ENCODE data around the gene RSPO4. TPM values are rescaled to one million over a fixed set of nuclear protein-coding genes. Genes with fewer than 3 reads are reported as not detected.

The RSPO4 gene
- total RNA-seq, 4 donors from 2014 or later, result 0.30 to 0.66 (median 0.59) TPM; not detected in 1

DNA sequence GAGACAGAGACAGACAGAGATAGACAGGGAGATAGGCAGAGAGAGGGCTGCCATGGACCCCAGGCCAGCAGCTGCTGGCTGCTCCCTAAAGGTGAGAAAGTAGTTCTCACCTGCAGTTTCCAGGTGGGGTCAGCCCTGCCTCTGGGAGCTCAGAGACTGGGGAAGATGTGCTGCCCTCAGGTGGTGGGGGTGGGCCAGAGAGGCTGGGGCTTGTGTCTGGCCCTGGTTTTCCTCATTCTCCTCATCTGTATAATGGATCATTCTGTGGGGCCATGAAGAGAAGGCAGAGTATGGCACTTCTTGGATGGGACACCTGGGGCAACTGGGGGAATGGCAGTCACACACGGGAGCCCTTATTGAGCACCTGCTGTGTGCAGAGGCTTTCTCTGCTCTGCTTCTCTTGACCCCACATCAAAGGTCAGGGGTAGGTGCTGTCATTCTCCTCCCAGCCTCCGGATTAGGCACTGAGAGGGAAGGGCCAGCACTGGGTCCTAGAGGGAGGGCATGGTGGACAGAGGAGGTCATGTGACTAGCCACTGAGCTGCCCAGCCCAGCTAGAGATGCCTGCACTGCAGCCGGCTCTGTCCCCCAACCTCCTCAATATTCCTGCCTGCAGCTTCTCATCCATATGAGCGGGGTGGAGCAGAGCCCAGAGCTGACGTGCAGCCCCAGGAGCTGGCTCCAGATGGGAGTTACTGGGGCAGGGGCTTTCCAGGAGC is 90.1 kb downstream of the RSPO4 start:
- H3K4me1 ChIP-seq, result peaks cover 0 to 50% (median 10%) of the 10 kb centered on the region in 4 donors
- TF ChIP-seq POLR2A (IDR thresholded peaks at IDR 0.05) (no peak), EP300 (IDR thresholded peaks at IDR 0.05) (no peak)
- TF ChIP-seq, protein P1, sequence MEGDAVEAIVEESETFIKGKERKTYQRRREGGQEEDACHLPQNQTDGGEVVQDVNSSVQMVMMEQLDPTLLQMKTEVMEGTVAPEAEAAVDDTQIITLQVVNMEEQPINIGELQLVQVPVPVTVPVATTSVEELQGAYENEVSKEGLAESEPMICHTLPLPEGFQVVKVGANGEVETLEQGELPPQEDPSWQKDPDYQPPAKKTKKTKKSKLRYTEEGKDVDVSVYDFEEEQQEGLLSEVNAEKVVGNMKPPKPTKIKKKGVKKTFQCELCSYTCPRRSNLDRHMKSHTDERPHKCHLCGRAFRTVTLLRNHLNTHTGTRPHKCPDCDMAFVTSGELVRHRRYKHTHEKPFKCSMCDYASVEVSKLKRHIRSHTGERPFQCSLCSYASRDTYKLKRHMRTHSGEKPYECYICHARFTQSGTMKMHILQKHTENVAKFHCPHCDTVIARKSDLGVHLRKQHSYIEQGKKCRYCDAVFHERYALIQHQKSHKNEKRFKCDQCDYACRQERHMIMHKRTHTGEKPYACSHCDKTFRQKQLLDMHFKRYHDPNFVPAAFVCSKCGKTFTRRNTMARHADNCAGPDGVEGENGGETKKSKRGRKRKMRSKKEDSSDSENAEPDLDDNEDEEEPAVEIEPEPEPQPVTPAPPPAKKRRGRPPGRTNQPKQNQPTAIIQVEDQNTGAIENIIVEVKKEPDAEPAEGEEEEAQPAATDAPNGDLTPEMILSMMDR (IDR thresholded peaks at IDR 0.05), result no peak
- 50 to 58% methylated on average over 5 of the region's 5 CpGs for WGBS, 2 donors
- peak overlapping the region in 2 of 4 donors; percentile 75 to 80 for H3K27ac ChIP-seq
- H3K36me3 ChIP-seq, result no peaks in the 10 kb centered on the region
- H3K4me3 ChIP-seq, result no peak overlapping the region
- no peak for DNase-seq (ENCODE audit: low spot score in 2 of 2)
- no peaks in the 10 kb centered on the region for H3K27me3 ChIP-seq
- H3K9me3 ChIP-seq, result no peaks in the 10 kb centered on the region

DNA sequence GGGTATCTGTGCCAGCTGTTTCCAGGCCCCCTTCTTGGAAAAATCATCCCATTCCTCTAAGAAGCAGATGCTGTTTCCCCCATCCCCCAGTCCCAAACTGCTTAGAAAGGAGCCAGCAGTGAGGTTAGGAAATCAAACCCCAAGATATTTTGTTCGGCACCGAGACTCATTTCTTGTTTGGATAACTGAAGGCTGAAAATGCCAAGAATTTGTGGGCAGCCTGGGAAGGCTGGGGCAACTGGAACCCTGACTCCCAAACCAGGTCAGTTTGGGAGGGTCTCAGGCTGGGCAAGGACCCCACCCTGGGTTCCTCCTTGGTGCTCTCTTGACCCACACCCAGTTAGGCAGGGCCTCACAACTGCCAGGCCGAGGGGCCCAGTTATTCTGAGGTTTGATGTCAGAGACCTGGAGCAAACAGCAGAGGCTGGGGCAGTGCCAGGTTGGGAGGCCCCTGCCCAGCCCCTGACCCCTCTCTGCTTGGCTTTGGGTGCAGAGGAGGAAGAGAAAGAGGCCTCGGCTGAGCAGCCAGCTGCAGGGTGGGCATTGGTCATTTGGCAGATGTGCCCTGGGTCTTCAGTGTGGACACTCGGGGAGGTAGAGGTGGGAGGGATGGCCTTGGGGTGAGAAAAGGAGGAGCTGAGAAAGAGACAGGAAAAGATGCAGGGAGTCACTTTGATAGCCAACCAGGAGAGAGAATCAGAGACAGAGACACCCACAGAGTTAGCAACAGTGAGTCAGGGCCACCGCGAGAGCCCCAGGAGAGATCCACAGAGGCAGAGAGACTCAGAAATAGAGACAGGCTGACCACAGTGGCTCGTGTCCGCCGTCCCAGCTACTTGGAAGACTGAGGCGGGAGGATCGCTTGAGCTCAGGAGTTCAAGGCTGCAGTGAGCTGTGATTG is 91.0 kb downstream of the RSPO4 start:
- H3K9me3 ChIP-seq, result no peaks in the 10 kb centered on the region
- no peaks in the 10 kb centered on the region for H3K27me3 ChIP-seq
- peak overlapping the region in 3 of 4 donors; percentile 35 to 83 (median 80) for H3K27ac ChIP-seq
- H3K4me3 ChIP-seq, result no peak overlapping the region
- H3K4me1 ChIP-seq, result peaks cover 0 to 51% (median 10%) of the 10 kb centered on the region in 4 donors
- DNase-seq (ENCODE audit: low spot score in 2 of 2), result peak; percentile 53 to 64
- WGBS, 2 donors, result 40 to 41% methylated on average over 12 of the region's 12 CpGs
- TF ChIP-seq EP300 (IDR thresholded peaks at IDR 0.05) (no peak), POLR2A (IDR thresholded peaks at IDR 0.05) (no peak)
- TF ChIP-seq, protein P1 (IDR thresholded peaks at IDR 0.05), result no peak
- no peaks in the 10 kb centered on the region for H3K36me3 ChIP-seq

DNA sequence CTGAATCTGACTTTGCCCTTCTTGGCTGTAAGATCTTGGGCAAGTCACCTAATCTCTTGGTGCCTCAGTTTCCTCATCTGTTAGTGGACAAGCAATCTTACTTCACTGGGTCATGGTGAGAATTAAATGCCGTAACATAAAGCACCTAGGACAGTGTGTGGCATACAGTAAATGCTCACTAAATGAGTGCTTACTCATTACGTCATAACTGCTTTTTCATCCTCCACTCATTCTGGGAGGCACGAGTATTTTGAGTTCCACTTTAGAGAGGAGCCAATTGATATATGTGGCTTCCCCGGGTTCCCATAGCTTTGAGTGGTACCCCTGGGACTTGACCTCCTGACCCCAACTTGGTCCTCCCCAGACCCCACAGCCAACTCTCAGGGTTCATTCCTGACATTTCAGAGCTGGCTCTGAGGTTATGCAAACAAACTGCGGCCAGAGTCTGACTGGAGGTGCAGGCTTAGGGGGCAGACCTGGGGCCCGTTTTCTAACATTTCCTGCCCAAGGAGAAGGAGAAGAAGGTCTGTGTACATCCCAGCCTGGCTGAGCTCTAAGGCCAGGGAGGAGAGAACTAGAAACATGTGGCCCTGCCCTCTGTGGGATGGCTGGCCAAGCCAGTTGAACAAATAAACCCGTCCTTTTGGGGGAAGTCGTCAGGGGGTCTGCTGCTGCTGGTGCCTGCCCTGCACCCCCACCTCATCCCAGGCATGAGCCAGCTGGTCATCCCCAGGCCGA is 91.8 kb downstream of the RSPO4 start:
- no peaks in the 10 kb centered on the region for H3K9me3 ChIP-seq
- whole genome bisulfite sequencing, 2 donors, result 29 to 39% methylated on average over 9 of the region's 9 CpGs
- peak overlapping the region in 3 of 4 donors; percentile 26 to 83 (median 80) for H3K27ac ChIP-seq
- H3K36me3 ChIP-seq, result no peaks in the 10 kb centered on the region
- H3K4me3 ChIP-seq, result no peak overlapping the region
- H3K4me1 ChIP-seq, result peaks cover 0 to 51% (median 8%) of the 10 kb centered on the region in 4 donors
- H3K27me3 ChIP-seq, result no peaks in the 10 kb centered on the region
- DNase-seq (ENCODE audit: low spot score in 2 of 2), result peak; percentile 28 to 34
- TF ChIP-seq, protein P1 (IDR thresholded peaks at IDR 0.05), result no peak
- TF ChIP-seq POLR2A (IDR thresholded peaks at IDR 0.05) (no peak), EP300 (IDR thresholded peaks at IDR 0.05) (no peak)

DNA sequence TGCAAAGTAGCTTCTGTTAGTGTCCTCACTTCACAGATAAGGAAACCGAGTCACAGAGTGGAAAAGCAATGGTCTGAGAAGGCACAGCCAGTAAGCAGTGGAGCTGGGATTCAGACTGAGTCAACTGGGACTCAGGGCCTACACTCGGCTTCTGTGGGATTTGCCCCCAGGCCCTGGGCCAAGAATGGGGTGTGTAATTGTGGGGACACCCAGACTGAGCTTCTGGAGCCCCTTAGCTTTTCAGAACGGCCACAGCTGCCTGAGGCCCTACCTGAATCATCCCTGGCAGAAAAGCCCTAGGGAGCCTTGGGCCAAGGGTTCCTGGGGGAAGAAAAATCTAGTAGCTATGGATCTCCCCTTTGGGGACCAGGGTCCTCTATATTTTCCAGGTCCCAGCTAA is 92.5 kb downstream of the RSPO4 start:
- H3K4me1 ChIP-seq, result peaks cover 0 to 58% (median 8%) of the 10 kb centered on the region in 4 donors
- peak overlapping the region in 2 of 4 donors; percentile 26 to 43 for H3K27ac ChIP-seq
- no peaks in the 10 kb centered on the region for H3K36me3 ChIP-seq
- 60 to 84% methylated on average over 3 of the region's 3 CpGs for WGBS, 2 donors
- H3K9me3 ChIP-seq, result no peaks in the 10 kb centered on the region
- TF ChIP-seq POLR2A (IDR thresholded peaks at IDR 0.05) (no peak), EP300 (IDR thresholded peaks at IDR 0.05) (no peak)
- TF ChIP-seq, protein P1 (IDR thresholded peaks at IDR 0.05), result no peak
- no peak overlapping the region for H3K4me3 ChIP-seq
- no peak for DNase-seq (ENCODE audit: low spot score in 2 of 2)
- no peaks in the 10 kb centered on the region for H3K27me3 ChIP-seq

Other genes starting within 250 kb of the RSPO4 start
- gene SLC52A3, start 233.8 kb downstream of the RSPO4 start, total RNA-seq, result 10 to 100 TPM in 1 of 4 donors, 1 to 10 TPM in 2, under 1 TPM in 1; 0.42 to 13.2 (median 2.4) TPM
- 1 to 10 TPM; 2.8 to 6.9 (median 4.7) TPM for gene FAM110A, start 168.6 kb downstream of the RSPO4 start, total RNA-seq
- 1 to 10 TPM in 3 of 4 donors, under 1 TPM in 1; 0.63 to 4.7 (median 1.3) TPM for gene ANGPT4, start 86.0 kb downstream of the RSPO4 start, total RNA-seq
- gene PSMF1, start 116.3 kb upstream of the RSPO4 start, total RNA-seq, result 100 to 1,000 TPM in 2 of 4 donors, 10 to 100 TPM in 2; 70.2 to 140 (median 112) TPM
- gene TMEM74B, start 182.7 kb upstream of the RSPO4 start, total RNA-seq, result 10 to 100 TPM in 1 of 4 donors, 1 to 10 TPM in 2, under 1 TPM in 1; 0.44 to 12.4 (median 1.8) TPM
- gene C20orf202, start 201.1 kb upstream of the RSPO4 start, total RNA-seq, result under 1 TPM in 1 of 4 donors, not detected in 3; 0.59 TPM
- under 1 TPM in 1 of 4 donors, not detected in 3; 0.39 TPM for gene RAD21L1, start 223.7 kb upstream of the RSPO4 start, total RNA-seq